HepG2 (cell line): Measurements from ENCODE around the gene FBXW5. TPM values are rescaled to one million over a fixed set of nuclear protein-coding genes. Genes with fewer than 3 reads are reported as not detected.

Experiments
- AGO2 ChIP-seq: fragments of 200-400 bp; formaldehyde crosslinking; optimal IDR thresholded peaks from 2 replicates; pipeline ENCODE3; 2017; ENCODE audit warnings: mild to moderate bottlenecking, low read depth, low read length, moderate library complexity
- HNRNPL ChIP-seq: fragments of 200-400 bp; formaldehyde crosslinking; IDR thresholded peaks from 2 replicates; pipeline ENCODE4 v1.6.1; 2017; ENCODE audit warnings: mild to moderate bottlenecking, low read depth, low read length
- KDM2A ChIP-seq: sonication (generic); formaldehyde crosslinking; IDR thresholded peaks from 2 replicates; pipeline ENCODE4 v1.4.0; 2020; ENCODE audit warnings: low read depth, missing genetic modification reagents, borderline replicate concordance
- SIX4 ChIP-seq: sonication (generic); formaldehyde crosslinking; IDR thresholded peaks from 2 replicates; pipeline ENCODE4 v1.4.0; 2020; ENCODE audit warnings: missing genetic modification reagents
- SNAPC4 ChIP-seq: sonication (generic); formaldehyde crosslinking; IDR thresholded peaks from 2 replicates; pipeline ENCODE4 v1.4.0; 2020; ENCODE audit warnings: mild to moderate bottlenecking, missing genetic modification reagents
- ZBTB38 ChIP-seq: sonication (generic); formaldehyde crosslinking; IDR thresholded peaks from 2 replicates; pipeline ENCODE4 v1.5.1; 2020; ENCODE audit warnings: mild to moderate bottlenecking, missing genetic modification reagents
- ZNF18 ChIP-seq: sonication (generic); formaldehyde crosslinking; IDR thresholded peaks from 2 replicates; pipeline ENCODE4 v1.8.0; 2022; ENCODE audit warnings: mild to moderate bottlenecking, missing genetic modification reagents; ENCODE audit not compliant: insufficient replicate concordance
- polyA plus RNA-seq, 8 experiments: library from polyadenylated mRNA; depleted of rRNA in 3 of 8; stranded (reverse) in 7 of 8; unstranded in 1 of 8; fragments of >200 nt; fragmentation: Illumina TruSeq in 4 of 8; extraction: Trizol in 4 of 8; gene quantifications; 2 replicates each; pipeline versions ENCODE4 v1.2.1 to v1.2.3, GENCODE V29; 2011 to 2016; ENCODE audit warnings: low read depth in 4 of 8, missing spikeins in 1 of 8, mixed read lengths in 1 of 8; ENCODE audit not compliant: insufficient read depth in 1 of 8
- total RNA-seq, 5 experiments: library from RNA; depleted of rRNA; stranded (reverse); fragments of >200 nt; fragmentation: Illumina TruSeq; extraction: Trizol; gene quantifications; 2 replicates each; pipeline ENCODE4 v1.2.3, GENCODE V29; 2016; ENCODE audit warnings: low read depth in 1 of 5

FBXW5 gene
- total and polyA plus RNA-seq, 2 of the 13 experiments (the other 11 are each of a cell fraction or from before 2014, with no cell fraction given): 52.0 to 60.4 TPM

DNA sequence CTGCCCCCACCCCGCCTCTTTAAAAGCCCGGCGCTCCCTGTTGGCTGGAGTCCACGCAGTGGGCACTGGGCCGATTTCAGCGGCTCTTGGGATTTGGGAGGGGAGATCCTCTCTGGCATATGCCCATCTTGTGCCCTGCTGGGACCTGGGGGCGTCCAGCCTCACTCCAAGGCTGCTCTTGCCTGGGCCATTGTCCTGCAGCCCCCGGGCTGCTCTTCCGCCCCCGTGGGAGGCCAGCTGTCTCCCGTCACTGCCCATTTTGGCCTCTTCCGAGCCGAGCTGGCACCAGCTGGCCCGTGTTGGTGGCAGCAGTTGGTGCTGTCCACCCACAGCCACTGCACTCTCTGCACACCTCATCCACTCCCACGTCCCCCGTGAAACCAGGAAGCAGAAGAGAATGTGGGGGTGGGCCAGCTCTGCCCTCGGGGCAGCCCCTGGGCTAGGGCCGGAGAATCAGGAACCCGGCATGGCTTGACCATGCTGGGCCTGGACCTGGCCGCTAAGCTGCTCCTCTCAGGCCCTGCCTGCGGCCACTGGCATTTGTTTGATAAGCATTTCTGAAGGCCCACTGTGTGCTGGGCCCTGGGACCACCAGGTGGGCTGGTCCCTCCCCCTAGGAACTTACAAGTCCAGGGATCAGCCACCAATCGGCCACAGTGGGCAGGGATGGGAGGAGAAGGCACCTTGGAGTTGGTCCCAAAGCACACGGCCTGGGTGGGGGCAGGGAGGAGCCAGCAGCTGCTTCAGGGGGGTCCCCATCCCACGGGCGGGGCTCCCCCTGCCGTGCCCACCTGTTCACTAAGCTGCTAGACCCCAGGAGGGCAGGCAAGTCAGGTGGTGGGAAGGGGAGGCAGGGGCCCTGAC is 2.7 kb upstream of the FBXW5 start (continued):
- peak; percentile 74; the same call in 1 of the 2 replicates for TF ChIP-seq HNRNPL
- TF ChIP-seq SNAPC4 (CRISPR knock-in tag): 0 out of 2 replicates have a peak, but pooled peaks have one; percentile 13
- TF ChIP-seq AGO2: peak; percentile 25
- TF ChIP-seq KDM2A (CRISPR knock-in tag): 0 out of 2 replicates have a peak, but pooled peaks have one; percentile 3
- TF ChIP-seq ZNF18 (CRISPR knock-in tag): peak; percentile 20
- no peak for TF ChIP-seq ZBTB38 (CRISPR knock-in tag)
- TF ChIP-seq SIX4 (CRISPR knock-in tag): no peak
